Cardiac fibroblast (primary cell): ENCODE measurements around the gene ARHGEF26.
A peak's percentile ranks its signal among the peaks of the same experiment; 100 is the strongest.

ENCODE experiments used
- DNase-seq, 2 donors: peaks; one replicate each; pipeline versions ENCODE4 v3.0.0 to v3.0.0-alpha.2; 2010; ENCODE audit warnings: low read depth in 2 of 2
- H3K4me3 ChIP-seq, 2 donors: replicated peaks in 1 of 2; 1 replicate in 1 of 2; 2 replicates in 1 of 2; pipeline ENCODE4 v1.5.1; 2011; ENCODE audit warnings: low read depth in 2 of 2, low read length in 2 of 2, mild to moderate bottlenecking in 2 of 2, moderate library complexity in 1 of 2
- TF ChIP-seq, protein P1 (sequence below): IDR thresholded peaks from one replicate; pipeline ENCODE4 v1.5.1; 2011; ENCODE audit warnings: low read depth, mild to moderate bottlenecking, low read length, inconsistent platforms

Gene ARHGEF26

DNA sequence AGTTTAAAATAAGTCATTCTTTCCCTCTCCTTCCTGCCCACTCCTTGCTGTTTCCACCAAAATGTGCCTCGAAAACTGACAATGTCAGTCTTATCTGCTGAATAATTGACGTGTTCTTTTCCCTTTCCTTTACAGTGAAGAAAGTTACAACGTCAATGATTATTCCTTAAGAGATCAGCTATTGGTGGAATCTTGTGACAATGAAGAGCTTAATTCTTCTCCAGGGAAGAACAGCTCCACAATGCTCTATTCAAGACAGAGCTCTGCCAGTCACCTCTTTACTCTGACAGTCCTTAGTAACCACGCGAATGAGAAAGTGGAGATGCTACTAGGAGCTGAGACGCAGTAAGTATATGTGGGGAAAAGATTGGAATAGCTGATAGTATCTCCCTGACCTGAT is 119.0 kb downstream of the ARHGEF26 start:
- H3K4me3 ChIP-seq = no peak overlapping the region
- TF ChIP-seq, protein P1, sequence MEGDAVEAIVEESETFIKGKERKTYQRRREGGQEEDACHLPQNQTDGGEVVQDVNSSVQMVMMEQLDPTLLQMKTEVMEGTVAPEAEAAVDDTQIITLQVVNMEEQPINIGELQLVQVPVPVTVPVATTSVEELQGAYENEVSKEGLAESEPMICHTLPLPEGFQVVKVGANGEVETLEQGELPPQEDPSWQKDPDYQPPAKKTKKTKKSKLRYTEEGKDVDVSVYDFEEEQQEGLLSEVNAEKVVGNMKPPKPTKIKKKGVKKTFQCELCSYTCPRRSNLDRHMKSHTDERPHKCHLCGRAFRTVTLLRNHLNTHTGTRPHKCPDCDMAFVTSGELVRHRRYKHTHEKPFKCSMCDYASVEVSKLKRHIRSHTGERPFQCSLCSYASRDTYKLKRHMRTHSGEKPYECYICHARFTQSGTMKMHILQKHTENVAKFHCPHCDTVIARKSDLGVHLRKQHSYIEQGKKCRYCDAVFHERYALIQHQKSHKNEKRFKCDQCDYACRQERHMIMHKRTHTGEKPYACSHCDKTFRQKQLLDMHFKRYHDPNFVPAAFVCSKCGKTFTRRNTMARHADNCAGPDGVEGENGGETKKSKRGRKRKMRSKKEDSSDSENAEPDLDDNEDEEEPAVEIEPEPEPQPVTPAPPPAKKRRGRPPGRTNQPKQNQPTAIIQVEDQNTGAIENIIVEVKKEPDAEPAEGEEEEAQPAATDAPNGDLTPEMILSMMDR = no peak
- DNase-seq = no peak

DNA sequence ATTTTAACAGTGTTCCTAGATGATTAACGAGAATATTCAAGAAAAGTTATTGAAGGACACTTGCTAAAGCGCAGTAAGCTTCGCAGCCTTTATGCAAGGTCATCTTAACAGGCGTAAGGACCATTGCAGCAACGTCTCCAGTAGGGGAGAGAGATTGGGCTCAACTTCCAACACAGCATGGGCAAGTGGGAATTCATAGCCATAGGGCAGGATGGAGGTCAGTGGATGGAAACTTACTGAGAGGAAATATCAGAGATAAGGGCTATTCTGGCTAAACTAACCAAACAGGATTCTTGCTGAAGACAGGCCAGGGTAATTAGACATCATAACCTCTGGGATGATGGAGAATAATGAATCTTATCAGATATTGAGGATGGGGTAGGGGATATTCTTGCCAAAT is 120.3 kb downstream of the ARHGEF26 start:
- TF ChIP-seq, protein P1 = no peak
- H3K4me3 ChIP-seq = no peak overlapping the region
- DNase-seq = no peak

DNA sequence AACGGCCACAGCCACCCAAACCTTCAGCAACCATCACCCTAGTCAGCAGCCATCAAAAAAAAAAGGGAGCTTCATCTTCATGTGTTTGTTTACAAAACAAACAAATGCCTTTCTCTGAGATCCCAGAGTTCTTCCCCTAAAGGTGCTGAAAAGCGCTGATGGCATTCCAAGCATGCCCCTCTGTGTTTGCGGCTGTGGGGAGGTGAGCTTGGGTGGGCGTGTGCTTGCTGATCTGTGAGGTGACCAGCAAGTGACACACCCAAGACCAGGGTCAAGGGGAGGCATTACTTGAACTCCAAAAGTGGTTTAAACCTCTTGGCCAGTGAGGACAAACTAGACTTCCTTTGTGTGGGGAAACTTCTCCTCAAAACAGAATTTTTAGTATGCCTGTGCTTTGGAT is 121.6 kb downstream of the ARHGEF26 start:
- H3K4me3 ChIP-seq = no peak overlapping the region
- DNase-seq = peak in 1 of 2 donors; percentile 9
- TF ChIP-seq, protein P1 = no peak

DNA sequence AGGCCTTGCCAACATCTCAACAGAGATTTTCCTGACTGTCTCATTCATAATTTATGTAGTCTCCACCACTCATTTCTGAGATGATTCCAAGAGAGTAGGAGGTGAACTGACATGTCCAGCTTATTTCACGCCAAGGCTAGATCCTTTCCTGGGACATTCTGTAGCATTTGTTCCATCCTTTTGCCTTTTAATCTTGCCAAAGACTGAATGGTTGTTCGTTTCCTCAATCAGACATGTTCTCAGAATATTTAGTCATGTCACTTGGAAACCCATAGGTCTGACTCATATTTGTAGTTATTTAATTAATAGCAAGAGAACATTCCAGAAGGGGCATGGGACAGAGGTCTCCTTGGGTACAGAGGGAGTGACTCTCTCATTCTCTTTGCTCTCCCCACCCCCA is 122.2 kb downstream of the ARHGEF26 start:
- peak; percentile 68 to 75 for DNase-seq
- H3K4me3 ChIP-seq = no peak overlapping the region
- TF ChIP-seq, protein P1 = no peak

DNA sequence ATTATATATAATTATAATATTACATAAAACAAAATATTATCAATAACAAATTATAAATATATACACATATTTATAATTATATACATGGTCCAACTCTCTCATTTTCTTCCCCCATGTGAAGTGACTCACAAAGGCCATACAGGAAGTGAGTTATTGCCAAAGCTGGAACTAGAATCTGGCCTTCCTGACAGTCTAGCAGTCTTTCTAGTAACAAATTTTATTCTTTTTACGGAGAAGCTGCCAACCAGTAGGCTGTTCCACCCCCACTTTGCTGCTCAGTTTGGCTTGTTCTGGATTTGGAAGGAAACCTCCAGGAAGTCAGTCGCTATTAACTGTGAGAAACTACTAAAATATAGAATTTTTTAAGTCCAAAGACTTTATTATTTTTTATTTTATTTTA is 123.5 kb downstream of the ARHGEF26 start:
- H3K4me3 ChIP-seq = no peak overlapping the region
- DNase-seq = peak; percentile 73 to 78
- TF ChIP-seq, protein P1 = no peak

DNA sequence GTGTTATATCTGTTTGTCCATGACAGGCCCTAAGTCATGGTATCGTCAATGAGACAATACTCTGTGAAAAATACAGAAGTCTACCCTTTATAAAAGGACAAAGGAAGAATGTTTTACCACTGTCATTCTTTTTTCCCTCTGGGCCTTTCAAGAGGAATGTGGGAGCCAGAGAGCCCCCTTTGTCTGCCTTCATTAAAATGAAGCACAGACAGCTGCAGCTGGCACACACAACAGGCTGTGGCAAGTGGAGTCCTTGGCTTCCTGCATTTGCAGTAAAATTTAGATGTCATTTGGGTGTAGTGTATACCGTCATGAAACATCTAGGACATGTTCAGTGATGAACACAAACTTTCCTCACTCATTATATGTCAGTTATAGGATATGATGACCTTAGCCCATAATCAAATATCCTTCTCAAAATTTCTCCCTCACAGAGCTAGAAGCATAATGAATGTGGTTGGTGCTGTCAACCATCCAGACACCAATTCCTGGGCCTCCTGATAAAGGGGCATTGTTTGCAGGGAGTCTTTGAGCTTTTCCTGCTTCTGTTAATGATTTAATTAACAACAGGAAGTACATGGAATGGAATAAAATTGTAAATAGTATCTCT is 126.7 kb downstream of the ARHGEF26 start:
- TF ChIP-seq, protein P1 = no peak
- H3K4me3 ChIP-seq = no peak overlapping the region
- no peak for DNase-seq

GRCh38 chr3:154250291-154250690 is 129.1 kb downstream of the ARHGEF26 start:
- TF ChIP-seq, protein P1 = no peak
- H3K4me3 ChIP-seq = no peak overlapping the region
- no peak for DNase-seq
